Subcutaneous abdominal adipose tissue (tissue), 5 donors: Measurements from ENCODE around the gene C12orf43.

Experiments
- H3K27ac ChIP-seq: one replicate; pipeline ENCODE4 v1.7.0; 2013; ENCODE audit warnings: low read depth, mild to moderate bottlenecking, inconsistent platforms, low read length, moderate library complexity
- H3K27me3 ChIP-seq, 5 donors: one replicate each; pipeline ENCODE4 v1.7.0; 2013; ENCODE audit warnings: low read length in 5 of 5, inconsistent platforms in 1 of 5; ENCODE audit not compliant: control insufficient read depth in 5 of 5, insufficient read depth in 4 of 5
- H3K36me3 ChIP-seq, 5 donors: one replicate each; pipeline ENCODE4 v1.7.0; 2013; ENCODE audit warnings: low read length in 5 of 5; ENCODE audit not compliant: control insufficient read depth in 5 of 5, insufficient read depth in 5 of 5
- H3K4me1 ChIP-seq, 5 donors: one replicate each; pipeline ENCODE4 v1.7.0; 2013; ENCODE audit warnings: low read length in 5 of 5, mild to moderate bottlenecking in 3 of 5, moderate library complexity in 1 of 5; ENCODE audit not compliant: control insufficient read depth in 5 of 5, insufficient read depth in 5 of 5
- H3K4me3 ChIP-seq, 5 donors: one replicate each; pipeline ENCODE4 v1.7.0; 2013; ENCODE audit warnings: low read length in 5 of 5, low read depth in 1 of 5
- H3K9ac ChIP-seq, 5 donors: one replicate each; pipeline ENCODE4 v1.7.0; 2013; ENCODE audit warnings: low read length in 5 of 5, mild to moderate bottlenecking in 4 of 5, moderate library complexity in 3 of 5
- H3K9me3 ChIP-seq, 5 donors: one replicate each; pipeline ENCODE4 v1.7.0; 2013; ENCODE audit warnings: low read length in 5 of 5; ENCODE audit not compliant: control insufficient read depth in 5 of 5
- donor health status: healthy.
- donor health status: healthy.
- donor health status: healthy.
- donor health status: healthy.
- donor health status: healthy.

Gene C12orf43

GRCh38 chr12:120999191-121000120, 16.8 kb downstream of the C12orf43 start:
- H3K27me3 ChIP-seq, result peaks cover 2 to 27% (median 7%) of the 10 kb centered on the region in 5 donors
- no peak overlapping the region for H3K27ac ChIP-seq
- H3K4me1 ChIP-seq, result peaks cover 0 to 6% (median 3%) of the 10 kb centered on the region in 5 donors
- H3K4me3 ChIP-seq, result no peak overlapping the region
- no peak overlapping the region for H3K9ac ChIP-seq
- peaks cover 0 to 34% (median 27%) of the 10 kb centered on the region in 5 donors for H3K36me3 ChIP-seq
- no peaks in the 10 kb centered on the region for H3K9me3 ChIP-seq

GRCh38 chr12:120998435-120998834, 17.9 kb downstream of the C12orf43 start:
- H3K4me3 ChIP-seq, result no peak overlapping the region
- peaks cover 2 to 30% (median 7%) of the 10 kb centered on the region in 5 donors for H3K27me3 ChIP-seq
- peaks cover 0 to 24% (median 17%) of the 10 kb centered on the region in 5 donors for H3K36me3 ChIP-seq
- H3K9ac ChIP-seq, result no peak overlapping the region
- H3K9me3 ChIP-seq, result no peaks in the 10 kb centered on the region
- H3K27ac ChIP-seq, result no peak overlapping the region
- H3K4me1 ChIP-seq, result peaks cover 0 to 6% (median 3%) of the 10 kb centered on the region in 5 donors

- no peaks in the 10 kb centered on the region for H3K9me3 ChIP-seq
- no peak overlapping the region for H3K27ac ChIP-seq
- H3K27me3 ChIP-seq, result peaks cover 2 to 30% (median 7%) of the 10 kb centered on the region in 5 donors
- no peak overlapping the region for H3K9ac ChIP-seq
- peaks cover 0 to 6% (median 3%) of the 10 kb centered on the region in 5 donors for H3K4me1 ChIP-seq
- H3K4me3 ChIP-seq, result no peak overlapping the region
- H3K36me3 ChIP-seq, result peaks cover 0 to 14% (median 8%) of the 10 kb centered on the region in 5 donors
Measured at GRCh38 chr12:120997448-120997847, 18.8 kb downstream of the C12orf43 start.

GRCh38 chr12:120996133-120996746, 20.0 kb downstream of the C12orf43 start:
- no peak overlapping the region for H3K27ac ChIP-seq
- peaks cover 0 to 4% (median 0%) of the 10 kb centered on the region in 5 donors for H3K36me3 ChIP-seq
- H3K9ac ChIP-seq, result no peak overlapping the region
- peaks cover 0 to 6% (median 3%) of the 10 kb centered on the region in 5 donors for H3K4me1 ChIP-seq
- no peak overlapping the region for H3K4me3 ChIP-seq
- H3K27me3 ChIP-seq, result peaks cover 2 to 30% (median 7%) of the 10 kb centered on the region in 5 donors
- no peaks in the 10 kb centered on the region for H3K9me3 ChIP-seq

GRCh38 chr12:120994589-120995337, 21.5 kb downstream of the C12orf43 start:
- no peak overlapping the region for H3K4me3 ChIP-seq
- H3K36me3 ChIP-seq, result no peaks in the 10 kb centered on the region
- H3K27me3 ChIP-seq, result peaks cover 2 to 30% (median 7%) of the 10 kb centered on the region in 5 donors
- no peak overlapping the region for H3K9ac ChIP-seq
- no peaks in the 10 kb centered on the region for H3K9me3 ChIP-seq
- peaks cover 0 to 5% (median 2%) of the 10 kb centered on the region in 5 donors for H3K4me1 ChIP-seq
- no peak overlapping the region for H3K27ac ChIP-seq

- Histone ChIP-seq H3K9me3 (no peaks in the 10 kb centered on the region), H3K4me3 (no peak overlapping the region), H3K36me3 (no peaks in the 10 kb centered on the region), H3K27me3 (peaks cover 2 to 27% (median 7%) of the 10 kb centered on the region in 5 donors), H3K27ac (no peak overlapping the region), H3K4me1 (no peaks in the 10 kb centered on the region), H3K9ac (no peak overlapping the region)
Measured at GRCh38 chr12:120994059-120994458, 22.2 kb downstream of the C12orf43 start.

GRCh38 chr12:120993496-120993895, 22.8 kb downstream of the C12orf43 start:
- Histone ChIP-seq H3K36me3 (no peaks in the 10 kb centered on the region), H3K9me3 (no peaks in the 10 kb centered on the region), H3K27ac (no peak overlapping the region), H3K4me1 (no peaks in the 10 kb centered on the region), H3K9ac (no peak overlapping the region), H3K27me3 (peaks cover 2 to 21% (median 6%) of the 10 kb centered on the region in 5 donors), H3K4me3 (no peak overlapping the region)

GRCh38 chr12:120992989-120993388, 23.3 kb downstream of the C12orf43 start:
- Histone ChIP-seq H3K27ac (no peak overlapping the region), H3K4me3 (no peak overlapping the region), H3K36me3 (no peaks in the 10 kb centered on the region), H3K9me3 (no peaks in the 10 kb centered on the region), H3K9ac (no peak overlapping the region), H3K27me3 (peaks cover 2 to 20% (median 6%) of the 10 kb centered on the region in 5 donors), H3K4me1 (no peaks in the 10 kb centered on the region)

GRCh38 chr12:120991965-120992364, 24.3 kb downstream of the C12orf43 start:
- Histone ChIP-seq H3K4me1 (no peaks in the 10 kb centered on the region), H3K9ac (no peak overlapping the region), H3K9me3 (no peaks in the 10 kb centered on the region), H3K36me3 (no peaks in the 10 kb centered on the region), H3K27ac (no peak overlapping the region), H3K4me3 (no peak overlapping the region), H3K27me3 (peaks cover 0 to 14% (median 2%) of the 10 kb centered on the region in 5 donors)
